GM21528 (cell line): Measurements from ENCODE around the gene CFAP57.
"Not testable (repeated sequence)": the region's sequence is repeated elsewhere in the genome, so short reads cannot be mapped to it uniquely, and the experiment has no call there.

Source experiments
- ATAC-seq: cut with Tn5 transposase; IDR thresholded peaks from one replicate; pipeline ENCODE4 v1.9.1; 2021; ENCODE audit warnings: mild to moderate bottlenecking, moderate library complexity; ENCODE audit not compliant: unreplicated experiment, low FRiP score

The CFAP57 gene

GRCh38 chr1:43171312-43171875, 736 bp upstream of the CFAP57 start:
- peak; percentile 23 for ATAC-seq

- peak; percentile 35 for ATAC-seq
These were observed 420 bp downstream of the CFAP57 start for GRCh38 chr1:43172527-43172972.

GRCh38 chr1:43174873-43175272, 2.7 kb downstream of the CFAP57 start:
- ATAC-seq = no peak

- ATAC-seq = no peak
These were observed 5.6 kb downstream of the CFAP57 start for GRCh38 chr1:43177691-43178090.

GRCh38 chr1:43184388-43184787, 12.3 kb downstream of the CFAP57 start:
- no peak for ATAC-seq

GRCh38 chr1:43184995-43185394, 12.9 kb downstream of the CFAP57 start:
- no peak for ATAC-seq

GRCh38 chr1:43188106-43188505, 16.0 kb downstream of the CFAP57 start:
- no peak for ATAC-seq

- ATAC-seq = no peak
These were observed 22.4 kb downstream of the CFAP57 start for GRCh38 chr1:43194509-43194908.

GRCh38 chr1:43197343-43198127, 25.4 kb downstream of the CFAP57 start:
- no peak for ATAC-seq

- ATAC-seq = peak; percentile 68
These were observed 27.1 kb downstream of the CFAP57 start for GRCh38 chr1:43199093-43199726.

GRCh38 chr1:43203859-43204258, 31.7 kb downstream of the CFAP57 start:
- no peak for ATAC-seq

GRCh38 chr1:43204394-43204793, 32.3 kb downstream of the CFAP57 start:
- ATAC-seq = no peak

- ATAC-seq = no peak
These were observed 33.5 kb downstream of the CFAP57 start for GRCh38 chr1:43205671-43206070.

GRCh38 chr1:43206600-43207228, 34.6 kb downstream of the CFAP57 start:
- ATAC-seq = no peak

- ATAC-seq = no peak
These were observed 35.2 kb downstream of the CFAP57 start for GRCh38 chr1:43207229-43207853.

- ATAC-seq = not testable (repeated sequence)
These were observed 36.1 kb downstream of the CFAP57 start for GRCh38 chr1:43208277-43208676.

GRCh38 chr1:43214501-43215444, 42.6 kb downstream of the CFAP57 start:
- ATAC-seq = no peak

GRCh38 chr1:43217747-43218146, 45.6 kb downstream of the CFAP57 start:
- no peak for ATAC-seq

GRCh38 chr1:43220905-43221778, 49.0 kb downstream of the CFAP57 start:
- peak; percentile 63 for ATAC-seq
